OCI-LY7 (cell line): Measurements from ENCODE around the gene CASP8. TPM values are rescaled to one million over a fixed set of nuclear protein-coding genes. Genes with fewer than 3 reads are reported as not detected.

ENCODE experiments used
- BruUV-seq: library from RNA; stranded (reverse); fragments of 400-500 nt; replicated peaks from 2 replicates; lab custom pipeline; 2021; lab: Mats Ljungman, UMichigan
- CTCF ChIA-PET: fragments of 300-600 bp; sonication (Branson Sonifier 250); formaldehyde crosslinking; loops from one replicate; lab custom pipeline; 2022; ENCODE audit warnings: antibody characterized with exemption; ENCODE audit not compliant: unreplicated experiment; lab: Charles Lee
- POLR2A ChIA-PET: fragments of 300-600 bp; sonication (Branson Sonifier 250); formaldehyde crosslinking; loops from one replicate; lab custom pipeline; 2022; ENCODE audit warnings: antibody characterized with exemption; lab: Charles Lee
- DNase-seq: peaks from one replicate; pipeline ENCODE4 v3.0.0-alpha.2; 2015; ENCODE audit warnings: low spot score
- H2AFZ ChIP-seq: fragments of 200-600 bp; sonication (generic), shearing (Covaris generic); 2 replicates; pipeline ENCODE4 v1.6.1; 2014; ENCODE audit warnings: mild to moderate bottlenecking, antibody characterized with exemption, low read length, moderate library complexity
- H3K27ac ChIP-seq: fragments of 200-600 bp; sonication (generic); 2 replicates; pipeline ENCODE4 v1.5.1; 2014; ENCODE audit warnings: mixed run types, low read depth, mild to moderate bottlenecking, moderate library complexity, low read length, inconsistent platforms; ENCODE audit not compliant: poor library complexity, severe bottlenecking
- H3K36me3 ChIP-seq: fragments of 200-600 bp; sonication (generic); 2 replicates; pipeline ENCODE4 v1.6.1; 2014; ENCODE audit warnings: mild to moderate bottlenecking, antibody characterized with exemption, low read length, moderate library complexity, mixed read lengths; ENCODE audit not compliant: insufficient read depth
- H3K4me1 ChIP-seq: fragments of 200-600 bp; sonication (generic); 2 replicates; pipeline ENCODE4 v1.5.1; 2014; ENCODE audit warnings: mild to moderate bottlenecking, low read length; ENCODE audit not compliant: insufficient read depth, poor library complexity, severe bottlenecking
- H3K4me2 ChIP-seq: fragments of 200-600 bp; sonication (generic); 2 replicates; pipeline ENCODE4 v1.6.1; 2014; ENCODE audit warnings: mild to moderate bottlenecking, low read length
- H3K4me3 ChIP-seq: fragments of 200-600 bp; sonication (generic); 2 replicates; pipeline ENCODE4 v1.5.1; 2014; ENCODE audit warnings: mild to moderate bottlenecking, low read depth, low read length; ENCODE audit not compliant: poor library complexity, severe bottlenecking
- H3K79me2 ChIP-seq: fragments of 200-600 bp; sonication (generic); 2 replicates; pipeline ENCODE4 v1.6.1; 2016; ENCODE audit warnings: low read depth, mild to moderate bottlenecking, low read length, moderate library complexity, mixed read lengths; ENCODE audit not compliant: insufficient read depth
- H3K9me2 ChIP-seq: fragments of 200-600 bp; sonication (generic); 2 replicates; pipeline ENCODE4 v1.6.1; 2016; ENCODE audit warnings: mild to moderate bottlenecking, low read length, mixed read lengths; ENCODE audit not compliant: insufficient read depth
- H3K9me3 ChIP-seq: fragments of 200-600 bp; sonication (generic); 2 replicates; pipeline ENCODE4 v1.6.1; 2014; ENCODE audit warnings: mild to moderate bottlenecking, mixed run types, low read length, mixed read lengths
- H4K20me1 ChIP-seq: fragments of 200-600 bp; sonication (generic); 2 replicates; pipeline ENCODE4 v1.6.1; 2014; ENCODE audit warnings: mild to moderate bottlenecking, antibody characterized with exemption, low read length, moderate library complexity, mixed read lengths; ENCODE audit not compliant: insufficient read depth
- EZH2phosphoT487 ChIP-seq: fragments of 200-600 bp; sonication (generic); IDR thresholded peaks from 2 replicates; pipeline ENCODE4 v1.6.1; 2018; ENCODE audit warnings: low read depth, borderline replicate concordance, mild to moderate bottlenecking, mixed run types, antibody characterized with exemption, low read length, moderate library complexity, mixed read lengths
- intact Hi-C: fragments of 100-400 bp; cut with micrococcal nuclease; formaldehyde crosslinking; loops from one replicate; pipeline ENCODE4 v1.10.0; 2022; ENCODE audit not compliant: unreplicated experiment
- total RNA-seq, 2 experiments: library from RNA; depleted of rRNA in 1 of 2; stranded (reverse); fragments of >200 nt in 1 of 2; shearing (Covaris generic) in 1 of 2; gene quantifications; 2 replicates each; pipeline ENCODE4 v1.2.3, GENCODE V29; 2014 to 2022
- TF ChIP-seq, protein P1 (sequence below): fragments of 200-600 bp; sonication (generic); conservative IDR thresholded peaks from 2 replicates; pipeline ENCODE4 v1.5.1; 2014; ENCODE audit warnings: mild to moderate bottlenecking, antibody characterized with exemption, low read length, moderate library complexity, mixed read lengths

Gene CASP8
- total RNA-seq, 2 experiments from 2014 or later = 32.4 to 34.7 TPM

DNA sequence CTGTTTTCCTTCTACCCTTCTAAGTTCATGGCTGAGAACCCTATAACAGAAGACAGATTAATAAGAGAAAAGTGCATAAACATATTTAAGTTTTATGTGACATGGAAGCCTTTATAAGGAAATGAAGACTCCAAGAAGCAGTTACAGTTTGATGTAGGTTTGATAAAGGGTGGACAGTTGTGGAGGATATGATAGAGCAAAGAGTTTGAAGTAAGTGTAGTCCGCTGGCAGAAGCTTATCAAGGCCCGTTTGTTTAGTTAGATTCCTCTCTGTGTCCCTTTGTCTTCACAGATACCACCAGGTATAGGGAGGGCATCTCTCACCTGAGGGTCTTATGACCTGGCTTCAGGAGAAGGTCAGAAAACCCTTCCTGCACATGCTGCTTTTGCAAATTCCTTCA is 10.4 kb upstream of the CASP8 start:
- Histone ChIP-seq H2AFZ (no peak overlapping the region), H3K36me3 (peaks cover 23% of the 10 kb centered on the region), H3K79me2 (no peaks in the 10 kb centered on the region), H3K9me2 (no peaks in the 10 kb centered on the region), H3K4me2 (no peak overlapping the region), H3K4me3 (no peak overlapping the region), H3K9me3 (no peaks in the 10 kb centered on the region), H4K20me1 (no peaks in the 10 kb centered on the region), H3K27ac (no peak overlapping the region), H3K4me1 (no peaks in the 10 kb centered on the region)
- BruUV-seq = no TSS peak
- intact Hi-C loops = no loop called here
- POLR2A ChIA-PET = no interaction called here
- TF ChIP-seq EZH2phosphoT487 = no peak
- TF ChIP-seq, protein P1, sequence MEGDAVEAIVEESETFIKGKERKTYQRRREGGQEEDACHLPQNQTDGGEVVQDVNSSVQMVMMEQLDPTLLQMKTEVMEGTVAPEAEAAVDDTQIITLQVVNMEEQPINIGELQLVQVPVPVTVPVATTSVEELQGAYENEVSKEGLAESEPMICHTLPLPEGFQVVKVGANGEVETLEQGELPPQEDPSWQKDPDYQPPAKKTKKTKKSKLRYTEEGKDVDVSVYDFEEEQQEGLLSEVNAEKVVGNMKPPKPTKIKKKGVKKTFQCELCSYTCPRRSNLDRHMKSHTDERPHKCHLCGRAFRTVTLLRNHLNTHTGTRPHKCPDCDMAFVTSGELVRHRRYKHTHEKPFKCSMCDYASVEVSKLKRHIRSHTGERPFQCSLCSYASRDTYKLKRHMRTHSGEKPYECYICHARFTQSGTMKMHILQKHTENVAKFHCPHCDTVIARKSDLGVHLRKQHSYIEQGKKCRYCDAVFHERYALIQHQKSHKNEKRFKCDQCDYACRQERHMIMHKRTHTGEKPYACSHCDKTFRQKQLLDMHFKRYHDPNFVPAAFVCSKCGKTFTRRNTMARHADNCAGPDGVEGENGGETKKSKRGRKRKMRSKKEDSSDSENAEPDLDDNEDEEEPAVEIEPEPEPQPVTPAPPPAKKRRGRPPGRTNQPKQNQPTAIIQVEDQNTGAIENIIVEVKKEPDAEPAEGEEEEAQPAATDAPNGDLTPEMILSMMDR = no peak
- CTCF ChIA-PET = no interaction called here
- no peak for DNase-seq

DNA sequence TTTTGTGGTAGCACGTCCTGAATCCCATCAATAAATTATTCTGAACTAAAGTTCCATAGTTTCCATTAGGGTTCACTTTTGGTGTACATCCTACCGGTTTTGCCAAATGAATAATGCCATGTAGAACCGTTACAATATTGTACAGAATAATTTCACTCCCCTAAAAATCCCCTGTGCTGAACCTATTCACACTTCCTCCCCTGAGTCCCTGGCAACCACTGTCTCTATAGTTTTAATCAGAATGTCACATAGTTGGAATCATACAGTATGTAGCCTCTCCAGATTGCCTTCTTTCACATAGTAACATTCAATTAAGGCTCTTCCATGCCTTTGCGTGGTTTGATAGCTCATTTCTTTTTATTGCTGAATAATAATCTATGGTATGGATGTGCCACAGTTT is 9.6 kb upstream of the CASP8 start:
- no TSS peak for BruUV-seq
- H3K27ac ChIP-seq = no peak overlapping the region
- H3K4me3 ChIP-seq = no peak overlapping the region
- H4K20me1 ChIP-seq = no peaks in the 10 kb centered on the region
- ChIA-PET CTCF (no interaction called here), POLR2A (no interaction called here)
- H3K36me3 ChIP-seq = peaks cover 23% of the 10 kb centered on the region
- no peaks in the 10 kb centered on the region for H3K4me1 ChIP-seq
- no peak overlapping the region for H3K4me2 ChIP-seq
- H3K9me2 ChIP-seq = no peaks in the 10 kb centered on the region
- TF ChIP-seq EZH2phosphoT487 = no peak
- TF ChIP-seq, protein P1 = no peak
- intact Hi-C loops = no loop called here
- H3K9me3 ChIP-seq = no peaks in the 10 kb centered on the region
- DNase-seq = no peak
- H2AFZ ChIP-seq = no peak overlapping the region
- H3K79me2 ChIP-seq = no peaks in the 10 kb centered on the region

GRCh38 chr2:201254081-201254730 is 6.1 kb upstream of the CASP8 start:
- Histone ChIP-seq H3K36me3 (peaks cover 22% of the 10 kb centered on the region), H3K4me2 (no peak overlapping the region), H3K9me3 (no peaks in the 10 kb centered on the region), H3K4me3 (no peak overlapping the region), H3K9me2 (no peaks in the 10 kb centered on the region), H3K4me1 (peaks cover 20% of the 10 kb centered on the region), H3K79me2 (peaks cover 7% of the 10 kb centered on the region; the same call in 1 of the 2 replicates), H3K27ac (no peak overlapping the region), H2AFZ (no peak overlapping the region), H4K20me1 (no peaks in the 10 kb centered on the region)
- CTCF ChIA-PET = interaction anchor here (0.7 to 1.7 kb wide), 2 partner anchors 9 to 23 kb away, joined by 3 to 5 read pairs; no protein-coding TSS in a partner anchor
- intact Hi-C loops = no loop called here
- no TSS peak for BruUV-seq
- DNase-seq = no peak
- POLR2A ChIA-PET = interaction anchor here (0.7 kb wide), 1 partner anchor 193 kb away, joined by 3 read pairs; no protein-coding TSS in a partner anchor
- TF ChIP-seq EZH2phosphoT487 = no peak
- TF ChIP-seq, protein P1 = no peak
